ENCODE data around the gene EBF3. TPM values are rescaled to one million over a fixed set of nuclear protein-coding genes. Genes with fewer than 3 reads are reported as not detected.
A peak's percentile ranks its signal among the peaks of the same experiment; 100 is the strongest.

Gene EBF3
- polyA plus RNA-seq, 4 donors = 1.4 to 1.9 TPM; not detected in 2

- Histone ChIP-seq H3K4me1 (ENCODE audit: control insufficient read depth in 3 of 3, insufficient read depth in 2 of 3, low read depth in 1 of 3, low read length in 2 of 3) (no peaks in the 10 kb centered on the region), H3K27ac (ENCODE audit: low read depth in 1 of 3, low read length in 2 of 3) (no peak overlapping the region), H3K4me3 (ENCODE audit: low read depth in 1 of 3, low read length in 3 of 3) (no peak overlapping the region), H3K9me3 (ENCODE audit: control insufficient read depth in 2 of 2, insufficient read depth in 1 of 2, low read depth in 1 of 2, low read length in 1 of 2) (no peaks in the 10 kb centered on the region), H3K27me3 (ENCODE audit: control insufficient read depth in 3 of 3, insufficient read depth in 3 of 3, low read length in 3 of 3) (peaks cover 26 to 57% (median 34%) of the 10 kb centered on the region in 3 donors), H3K36me3 (ENCODE audit: control insufficient read depth in 3 of 3, insufficient read depth in 2 of 3, low read depth in 1 of 3, low read length in 3 of 3) (no peaks in the 10 kb centered on the region)
- DNase-seq = no peak
- 80 to 87% (median 86%) methylated on average over 8 of the region's 8 CpGs for WGBS, 3 donors
- FAIRE-seq = no peak
Observed at GRCh38 chr10:129973674-129974059, 9.6 kb upstream of the EBF3 start.

GRCh38 chr10:129972966-129973673 is 9.0 kb upstream of the EBF3 start:
- H3K27me3 ChIP-seq (ENCODE audit: control insufficient read depth in 3 of 3, insufficient read depth in 3 of 3, low read length in 3 of 3) = peaks cover 31 to 58% (median 38%) of the 10 kb centered on the region in 3 donors
- no peak overlapping the region for H3K4me3 ChIP-seq (ENCODE audit: low read depth in 1 of 3, low read length in 3 of 3)
- H3K36me3 ChIP-seq (ENCODE audit: control insufficient read depth in 3 of 3, insufficient read depth in 2 of 3, low read depth in 1 of 3, low read length in 3 of 3) = no peaks in the 10 kb centered on the region
- no peaks in the 10 kb centered on the region for H3K9me3 ChIP-seq (ENCODE audit: control insufficient read depth in 2 of 2, insufficient read depth in 1 of 2, low read depth in 1 of 2, low read length in 1 of 2)
- WGBS, 3 donors = 28 to 35% (median 33%) methylated on average over 39 to 59 of the region's 59 CpGs
- FAIRE-seq (no peak), DNase-seq (no peak)
- no peak overlapping the region for H3K27ac ChIP-seq (ENCODE audit: low read depth in 1 of 3, low read length in 2 of 3)
- no peaks in the 10 kb centered on the region for H3K4me1 ChIP-seq (ENCODE audit: control insufficient read depth in 3 of 3, insufficient read depth in 2 of 3, low read depth in 1 of 3, low read length in 2 of 3)

DNA sequence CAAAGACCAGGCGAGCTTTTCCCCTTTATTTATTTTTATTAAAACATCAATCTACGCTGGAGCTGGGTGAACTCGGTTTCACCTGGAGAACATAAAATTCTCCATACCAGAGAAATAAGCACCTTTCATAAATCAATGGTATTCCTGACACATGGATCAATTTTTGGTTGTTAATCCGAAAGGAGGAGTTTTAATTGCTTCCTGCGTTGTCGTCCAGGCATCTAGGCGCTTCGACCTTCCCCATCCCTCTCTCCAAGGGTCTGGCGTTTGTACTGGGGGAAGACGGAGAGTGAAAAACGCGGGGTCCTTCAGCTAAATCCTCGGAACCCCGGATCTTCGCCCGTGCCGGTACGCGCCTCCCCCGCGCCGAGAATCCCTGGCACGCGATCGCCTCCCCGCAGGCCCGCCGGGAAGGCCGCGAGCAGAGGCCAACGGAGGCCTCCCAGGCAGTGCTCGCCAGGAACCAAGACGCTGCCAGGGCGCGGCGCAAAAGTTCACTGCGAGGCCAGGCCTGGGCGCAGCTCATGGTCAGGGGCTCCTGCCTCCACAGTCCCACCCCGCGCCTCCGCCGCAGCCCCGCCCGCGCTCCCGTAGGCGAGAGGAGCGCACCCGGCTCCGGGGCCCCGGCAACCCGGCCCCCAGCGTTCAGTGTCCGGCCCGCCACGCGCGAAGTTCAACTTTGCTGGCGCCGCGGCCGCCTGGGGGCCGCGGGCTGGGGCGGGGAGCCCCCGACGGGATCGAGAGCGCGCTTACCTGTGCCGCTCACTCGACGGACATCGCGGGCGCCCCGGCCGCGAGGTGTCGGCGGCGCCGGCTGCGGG is 8.3 kb upstream of the EBF3 start:
- DNase-seq = peak in 1 of 2 donors; percentile 11
- peaks cover 39 to 65% (median 45%) of the 10 kb centered on the region in 3 donors for H3K27me3 ChIP-seq (ENCODE audit: control insufficient read depth in 3 of 3, insufficient read depth in 3 of 3, low read length in 3 of 3)
- FAIRE-seq = no peak

DNA sequence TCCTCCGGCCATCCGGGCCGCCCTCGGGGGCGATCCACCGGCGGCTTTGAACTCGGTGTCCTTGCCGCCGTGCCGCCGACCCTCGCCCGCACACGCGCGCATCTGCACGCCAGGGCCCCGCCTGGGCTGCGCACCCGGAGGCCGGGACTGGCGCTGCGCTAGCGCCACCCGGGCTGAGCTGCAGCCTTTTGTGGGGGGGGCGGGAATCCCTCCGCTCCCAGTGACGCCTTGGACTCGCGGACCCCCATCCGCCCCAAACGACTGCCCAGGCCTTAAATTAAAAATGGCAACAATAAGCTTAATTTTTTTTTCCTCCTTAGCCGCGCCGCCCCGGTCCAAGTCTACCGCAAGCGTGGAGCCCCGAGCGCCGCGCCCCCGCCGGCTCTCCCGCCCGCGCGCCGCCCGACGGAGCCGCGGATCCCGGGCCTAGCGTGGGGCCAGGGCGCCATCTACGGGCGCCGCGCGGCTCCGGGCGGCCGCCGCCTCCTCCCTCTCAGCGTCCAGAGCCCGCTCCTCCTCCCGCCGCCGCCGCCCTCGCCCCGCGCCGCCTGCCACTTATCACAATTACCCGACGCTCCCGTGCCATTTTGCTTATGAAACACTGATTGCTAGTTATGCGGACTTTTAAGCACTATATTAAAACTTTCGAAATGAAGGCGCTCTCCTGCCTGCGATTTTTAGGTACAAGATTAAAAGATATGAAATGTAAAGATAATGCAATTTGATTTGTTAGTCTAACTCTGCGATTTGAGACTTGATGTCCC is 7.5 kb upstream of the EBF3 start:
- Histone ChIP-seq H3K4me1 (ENCODE audit: control insufficient read depth in 3 of 3, insufficient read depth in 2 of 3, low read depth in 1 of 3, low read length in 2 of 3) (no peaks in the 10 kb centered on the region), H3K27ac (ENCODE audit: low read depth in 1 of 3, low read length in 2 of 3) (no peak overlapping the region), H3K9me3 (ENCODE audit: control insufficient read depth in 2 of 2, insufficient read depth in 1 of 2, low read depth in 1 of 2, low read length in 1 of 2) (no peaks in the 10 kb centered on the region), H3K36me3 (ENCODE audit: control insufficient read depth in 3 of 3, insufficient read depth in 2 of 3, low read depth in 1 of 3, low read length in 3 of 3) (no peaks in the 10 kb centered on the region), H3K27me3 (ENCODE audit: control insufficient read depth in 3 of 3, insufficient read depth in 3 of 3, low read length in 3 of 3) (peaks cover 45 to 73% (median 49%) of the 10 kb centered on the region in 3 donors), H3K4me3 (ENCODE audit: low read depth in 1 of 3, low read length in 3 of 3) (peak overlapping the region in 1 of 3 donors; percentile 4)
- FAIRE-seq = no peak
- WGBS, 3 donors = 1 to 2% (median 1%) methylated on average over 70 to 84 of the region's 84 CpGs
- DNase-seq = peak; percentile 47 to 77

More for the DNA sequence above, 8.3 kb upstream of the EBF3 start:
- no peaks in the 10 kb centered on the region for H3K36me3 ChIP-seq (ENCODE audit: control insufficient read depth in 3 of 3, insufficient read depth in 2 of 3, low read depth in 1 of 3, low read length in 3 of 3)
- no peaks in the 10 kb centered on the region for H3K4me1 ChIP-seq (ENCODE audit: control insufficient read depth in 3 of 3, insufficient read depth in 2 of 3, low read depth in 1 of 3, low read length in 2 of 3)
- H3K4me3 ChIP-seq (ENCODE audit: low read depth in 1 of 3, low read length in 3 of 3) = no peak overlapping the region
- H3K9me3 ChIP-seq (ENCODE audit: control insufficient read depth in 2 of 2, insufficient read depth in 1 of 2, low read depth in 1 of 2, low read length in 1 of 2) = no peaks in the 10 kb centered on the region
- 4 to 10% (median 6%) methylated on average over 50 to 84 of the region's 84 CpGs for WGBS, 3 donors
- H3K27ac ChIP-seq (ENCODE audit: low read depth in 1 of 3, low read length in 2 of 3) = no peak overlapping the region

DNA sequence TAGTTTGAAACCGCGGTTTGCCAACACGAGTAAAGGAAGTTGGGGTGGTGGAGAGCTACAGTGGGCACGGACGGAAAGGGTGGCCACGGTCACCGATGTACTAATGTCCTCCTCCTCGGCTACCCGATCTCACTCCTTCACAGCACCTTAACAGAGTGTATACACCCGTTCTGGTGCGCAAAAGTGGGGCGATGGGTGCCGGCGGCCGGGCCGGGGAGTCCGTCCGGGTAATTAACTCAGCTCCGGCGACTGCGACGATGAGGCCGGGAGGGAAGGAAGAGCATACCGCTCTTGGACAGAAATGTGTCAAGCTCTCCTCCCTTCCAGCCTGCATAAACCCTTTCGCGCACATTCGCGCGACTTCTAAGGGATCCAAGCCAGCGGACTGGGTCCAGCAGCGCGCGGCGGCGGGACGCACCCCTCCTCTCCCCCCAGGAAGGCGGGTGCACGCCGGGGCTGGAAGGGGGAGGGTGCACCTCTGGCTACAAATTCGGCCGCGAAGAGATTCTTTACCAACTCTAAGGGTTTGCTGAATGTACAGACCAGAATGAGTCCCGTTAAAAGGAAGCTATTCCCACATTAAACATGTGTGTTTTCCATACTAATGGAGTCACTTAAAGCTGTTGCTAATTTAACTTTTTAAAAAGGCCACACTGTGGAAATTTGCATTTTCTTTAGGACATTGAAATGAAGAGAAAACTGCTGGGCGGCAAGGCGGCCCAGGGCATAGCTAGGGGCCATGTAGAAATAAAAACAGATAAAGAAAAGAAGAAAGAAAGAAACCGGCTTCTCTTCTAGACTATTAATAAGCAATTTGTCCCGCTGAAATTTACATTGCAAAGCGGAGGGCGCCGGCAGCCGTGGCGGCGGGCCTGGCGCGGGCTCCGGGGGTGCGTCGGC is 6.6 kb upstream of the EBF3 start:
- no peaks in the 10 kb centered on the region for H3K4me1 ChIP-seq (ENCODE audit: control insufficient read depth in 3 of 3, insufficient read depth in 2 of 3, low read depth in 1 of 3, low read length in 2 of 3)
- H3K9me3 ChIP-seq (ENCODE audit: control insufficient read depth in 2 of 2, insufficient read depth in 1 of 2, low read depth in 1 of 2, low read length in 1 of 2) = no peaks in the 10 kb centered on the region
- H3K27ac ChIP-seq (ENCODE audit: low read depth in 1 of 3, low read length in 2 of 3) = no peak overlapping the region
- 3 to 11% (median 6%) methylated on average over 50 to 58 of the region's 58 CpGs for WGBS, 3 donors
- H3K36me3 ChIP-seq (ENCODE audit: control insufficient read depth in 3 of 3, insufficient read depth in 2 of 3, low read depth in 1 of 3, low read length in 3 of 3) = no peaks in the 10 kb centered on the region
- FAIRE-seq (no peak), DNase-seq (peak in 1 of 2 donors; percentile 29)
- H3K4me3 ChIP-seq (ENCODE audit: low read depth in 1 of 3, low read length in 3 of 3) = no peak overlapping the region
- peaks cover 51 to 81% (median 52%) of the 10 kb centered on the region in 3 donors for H3K27me3 ChIP-seq (ENCODE audit: control insufficient read depth in 3 of 3, insufficient read depth in 3 of 3, low read length in 3 of 3)

DNA sequence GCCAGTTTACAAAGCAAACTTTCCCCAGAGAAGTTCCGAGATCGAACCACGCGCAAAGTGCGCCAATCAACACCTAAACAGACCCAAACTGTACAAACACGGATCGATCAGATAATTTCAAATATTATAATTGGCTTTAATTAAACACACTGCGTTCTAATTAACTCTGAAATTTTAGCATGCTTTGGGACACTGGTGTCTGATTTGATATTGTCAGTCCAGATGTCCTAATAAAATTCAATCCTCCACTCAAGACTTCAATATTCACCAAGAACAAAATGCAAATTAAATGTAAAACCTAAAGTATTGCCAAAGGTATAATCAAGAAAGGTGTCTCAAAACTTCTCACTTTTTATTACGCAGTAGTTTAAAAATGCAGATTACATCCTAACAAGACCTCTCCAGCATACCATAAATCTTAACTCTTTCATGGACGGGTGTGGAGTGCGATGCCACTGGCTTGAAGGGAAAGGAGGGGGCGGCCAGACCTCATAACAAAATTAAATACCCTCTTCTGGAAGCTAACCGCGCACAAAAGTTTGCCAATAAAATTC is 5.9 kb upstream of the EBF3 start:
- Histone ChIP-seq H3K4me3 (ENCODE audit: low read depth in 1 of 3, low read length in 3 of 3) (no peak overlapping the region), H3K4me1 (ENCODE audit: control insufficient read depth in 3 of 3, insufficient read depth in 2 of 3, low read depth in 1 of 3, low read length in 2 of 3) (no peaks in the 10 kb centered on the region), H3K27ac (ENCODE audit: low read depth in 1 of 3, low read length in 2 of 3) (no peak overlapping the region), H3K9me3 (ENCODE audit: control insufficient read depth in 2 of 2, insufficient read depth in 1 of 2, low read depth in 1 of 2, low read length in 1 of 2) (no peaks in the 10 kb centered on the region), H3K36me3 (ENCODE audit: control insufficient read depth in 3 of 3, insufficient read depth in 2 of 3, low read depth in 1 of 3, low read length in 3 of 3) (no peaks in the 10 kb centered on the region), H3K27me3 (ENCODE audit: control insufficient read depth in 3 of 3, insufficient read depth in 3 of 3, low read length in 3 of 3) (peaks cover 52 to 81% (median 56%) of the 10 kb centered on the region in 3 donors)
- DNase-seq = no peak
- WGBS, 3 donors = 7 to 11% (median 9%) methylated on average over 14 of the region's 14 CpGs
- no peak for FAIRE-seq

GRCh38 chr10:129969184-129969910 is 5.3 kb upstream of the EBF3 start:
- Histone ChIP-seq H3K36me3 (ENCODE audit: control insufficient read depth in 3 of 3, insufficient read depth in 2 of 3, low read depth in 1 of 3, low read length in 3 of 3) (no peaks in the 10 kb centered on the region), H3K9me3 (ENCODE audit: control insufficient read depth in 2 of 2, insufficient read depth in 1 of 2, low read depth in 1 of 2, low read length in 1 of 2) (no peaks in the 10 kb centered on the region), H3K4me3 (ENCODE audit: low read depth in 1 of 3, low read length in 3 of 3) (no peak overlapping the region), H3K4me1 (ENCODE audit: control insufficient read depth in 3 of 3, insufficient read depth in 2 of 3, low read depth in 1 of 3, low read length in 2 of 3) (no peaks in the 10 kb centered on the region), H3K27ac (ENCODE audit: low read depth in 1 of 3, low read length in 2 of 3) (no peak overlapping the region), H3K27me3 (ENCODE audit: control insufficient read depth in 3 of 3, insufficient read depth in 3 of 3, low read length in 3 of 3) (peaks cover 49 to 83% (median 54%) of the 10 kb centered on the region in 3 donors)
- no peak for DNase-seq
- 5 to 8% (median 8%) methylated on average over 67 to 68 of the region's 68 CpGs for WGBS, 3 donors
- FAIRE-seq = no peak
